Neural crest cell (in vitro differentiated cells): Measurements from ENCODE around the gene TRAPPC3. TPM values are rescaled to one million over a fixed set of nuclear protein-coding genes. Genes with fewer than 3 reads are reported as not detected.

Experiments used
- DNase-seq: peaks from one replicate; pipeline ENCODE4 v3.0.0; 2021; ENCODE audit warnings: low read depth, mixed read lengths, low spot score
- H3K27ac Mint-ChIP-seq: one replicate; pipeline ENCODE4 v1.8.0; 2021; ENCODE audit warnings: mild to moderate bottlenecking, mixed read lengths; ENCODE audit not compliant: unreplicated experiment
- H3K27me3 Mint-ChIP-seq: 2 replicates; pipeline ENCODE4 v1.8.0; 2021; ENCODE audit warnings: low read depth, mild to moderate bottlenecking, mixed read lengths
- H3K36me3 Mint-ChIP-seq: 2 replicates; pipeline ENCODE4 v1.8.0; 2021; ENCODE audit warnings: low read depth, mild to moderate bottlenecking, mixed read lengths
- H3K4me1 Mint-ChIP-seq: 2 replicates; pipeline ENCODE4 v1.8.0; 2021; ENCODE audit warnings: mixed read lengths
- H3K4me3 Mint-ChIP-seq: one replicate; pipeline ENCODE4 v1.8.0; 2021; ENCODE audit warnings: mild to moderate bottlenecking, mixed read lengths
- H3K9me3 Mint-ChIP-seq: 2 replicates; pipeline ENCODE4 v1.8.0; 2021; ENCODE audit warnings: mixed read lengths
- total RNA-seq: library from RNA; stranded (reverse); gene quantifications from 2 replicates; pipeline ENCODE4 v1.2.1, GENCODE V29; 2021
- TF ChIP-seq, protein P1 (sequence below): fragments of 200-600 bp; sonication (generic); conservative IDR thresholded peaks from 2 replicates; pipeline ENCODE4 v1.5.0; 2021; ENCODE audit warnings: antibody characterized with exemption, mild to moderate bottlenecking

Gene TRAPPC3
- total RNA-seq, 1 donor from 2014 or later = 52.8 TPM

GRCh38 chr1:36097693-36098585, 51.3 kb downstream of the TRAPPC3 start:
- TF ChIP-seq, protein P1, sequence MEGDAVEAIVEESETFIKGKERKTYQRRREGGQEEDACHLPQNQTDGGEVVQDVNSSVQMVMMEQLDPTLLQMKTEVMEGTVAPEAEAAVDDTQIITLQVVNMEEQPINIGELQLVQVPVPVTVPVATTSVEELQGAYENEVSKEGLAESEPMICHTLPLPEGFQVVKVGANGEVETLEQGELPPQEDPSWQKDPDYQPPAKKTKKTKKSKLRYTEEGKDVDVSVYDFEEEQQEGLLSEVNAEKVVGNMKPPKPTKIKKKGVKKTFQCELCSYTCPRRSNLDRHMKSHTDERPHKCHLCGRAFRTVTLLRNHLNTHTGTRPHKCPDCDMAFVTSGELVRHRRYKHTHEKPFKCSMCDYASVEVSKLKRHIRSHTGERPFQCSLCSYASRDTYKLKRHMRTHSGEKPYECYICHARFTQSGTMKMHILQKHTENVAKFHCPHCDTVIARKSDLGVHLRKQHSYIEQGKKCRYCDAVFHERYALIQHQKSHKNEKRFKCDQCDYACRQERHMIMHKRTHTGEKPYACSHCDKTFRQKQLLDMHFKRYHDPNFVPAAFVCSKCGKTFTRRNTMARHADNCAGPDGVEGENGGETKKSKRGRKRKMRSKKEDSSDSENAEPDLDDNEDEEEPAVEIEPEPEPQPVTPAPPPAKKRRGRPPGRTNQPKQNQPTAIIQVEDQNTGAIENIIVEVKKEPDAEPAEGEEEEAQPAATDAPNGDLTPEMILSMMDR = no peak
- Mint-ChIP-seq H3K27ac (peak overlapping the region; percentile 50), H3K4me3 (no peak overlapping the region), H3K4me1 (peaks cover 4% of the 10 kb centered on the region), H3K27me3 (no peaks in the 10 kb centered on the region), H3K9me3 (no peaks in the 10 kb centered on the region), H3K36me3 (no peaks in the 10 kb centered on the region)
- DNase-seq = no peak

- H3K27ac Mint-ChIP-seq = peak overlapping the region; percentile 83
- H3K27me3 Mint-ChIP-seq = no peaks in the 10 kb centered on the region
- H3K4me3 Mint-ChIP-seq = no peak overlapping the region
- peaks cover 4% of the 10 kb centered on the region for H3K4me1 Mint-ChIP-seq
- no peak for DNase-seq
- no peaks in the 10 kb centered on the region for H3K9me3 Mint-ChIP-seq
- H3K36me3 Mint-ChIP-seq = no peaks in the 10 kb centered on the region
- TF ChIP-seq, protein P1 = peak; percentile 46
Measured at GRCh38 chr1:36096500-36097432, 52.5 kb downstream of the TRAPPC3 start.

- Mint-ChIP-seq H3K9me3 (no peaks in the 10 kb centered on the region), H3K36me3 (no peaks in the 10 kb centered on the region), H3K27me3 (no peaks in the 10 kb centered on the region), H3K4me1 (peaks cover 4% of the 10 kb centered on the region), H3K27ac (no peak overlapping the region), H3K4me3 (no peak overlapping the region)
- TF ChIP-seq, protein P1 = no peak
- no peak for DNase-seq
Measured at GRCh38 chr1:36095760-36096405, 53.4 kb downstream of the TRAPPC3 start.

GRCh38 chr1:36094621-36095061, 54.6 kb downstream of the TRAPPC3 start:
- TF ChIP-seq, protein P1 = no peak
- DNase-seq = no peak
- no peaks in the 10 kb centered on the region for H3K36me3 Mint-ChIP-seq
- H3K4me3 Mint-ChIP-seq = no peak overlapping the region
- H3K9me3 Mint-ChIP-seq = no peaks in the 10 kb centered on the region
- H3K4me1 Mint-ChIP-seq = peaks cover 8% of the 10 kb centered on the region
- H3K27me3 Mint-ChIP-seq = no peaks in the 10 kb centered on the region
- peak overlapping the region; percentile 12 for H3K27ac Mint-ChIP-seq

GRCh38 chr1:36093929-36094328, 55.4 kb downstream of the TRAPPC3 start:
- TF ChIP-seq, protein P1 = no peak
- Mint-ChIP-seq H3K4me3 (no peak overlapping the region), H3K27me3 (no peaks in the 10 kb centered on the region), H3K4me1 (peaks cover 14% of the 10 kb centered on the region), H3K36me3 (no peaks in the 10 kb centered on the region), H3K27ac (no peak overlapping the region), H3K9me3 (no peaks in the 10 kb centered on the region)
- no peak for DNase-seq
